H9 (cell line): ENCODE data around the gene PRR35. TPM values are rescaled to one million over a fixed set of nuclear protein-coding genes. Genes with fewer than 3 reads are reported as not detected.

Experiments
- DNase-seq: peaks from one replicate; pipeline ENCODE4 v3.0.0-alpha.2; 2017
- H2AFZ ChIP-seq: one replicate; pipeline ENCODE4 v1.6.1; 2013; ENCODE audit warnings: mild to moderate bottlenecking, low read length, control low read depth, moderate library complexity
- H2AK5ac ChIP-seq: 2 replicates; pipeline ENCODE4 v1.6.1; 2013; ENCODE audit warnings: low read length, control low read depth, mixed read lengths; ENCODE audit not compliant: insufficient read length
- H2BK120ac ChIP-seq: one replicate; pipeline ENCODE4 v1.6.1; 2013; ENCODE audit warnings: low read depth, mild to moderate bottlenecking, low read length, control low read depth, inconsistent platforms; ENCODE audit not compliant: poor library complexity, severe bottlenecking
- H2BK12ac ChIP-seq: 2 replicates; pipeline ENCODE4 v1.6.1; 2013; ENCODE audit warnings: low read length, control low read depth, mixed read lengths, low read depth; ENCODE audit not compliant: insufficient read length
- H2BK15ac ChIP-seq: 2 replicates; pipeline ENCODE4 v1.6.1; 2013; ENCODE audit warnings: low read depth, low read length, control low read depth
- H2BK20ac ChIP-seq: one replicate; pipeline ENCODE4 v1.6.1; 2013; ENCODE audit warnings: low read depth, mild to moderate bottlenecking, low read length, control low read depth, inconsistent platforms; ENCODE audit not compliant: poor library complexity, severe bottlenecking
- H2BK5ac ChIP-seq: 2 replicates; pipeline ENCODE4 v1.6.1; 2013; ENCODE audit warnings: low read length, control low read depth, mixed read lengths; ENCODE audit not compliant: insufficient read length
- H3K14ac ChIP-seq: 2 replicates; pipeline ENCODE4 v1.6.1; 2013; ENCODE audit warnings: low read length, control low read depth; ENCODE audit not compliant: insufficient read depth
- H3K18ac ChIP-seq: 2 replicates; pipeline ENCODE4 v1.6.1; 2013; ENCODE audit warnings: low read depth, mild to moderate bottlenecking, mixed read lengths, low read length, control low read depth; ENCODE audit not compliant: insufficient read length
- H3K23ac ChIP-seq: 2 replicates; pipeline ENCODE4 v1.6.1; 2013; ENCODE audit warnings: low read length, control low read depth, mixed read lengths, low read depth; ENCODE audit not compliant: insufficient read length
- H3K23me2 ChIP-seq: 2 replicates; pipeline ENCODE4 v1.6.1; 2013; ENCODE audit warnings: low read depth, mild to moderate bottlenecking, mixed read lengths, low read length, control low read depth; ENCODE audit not compliant: insufficient read length, poor library complexity, severe bottlenecking
- H3K27ac ChIP-seq: 2 replicates; pipeline ENCODE4 v1.5.1; 2013; ENCODE audit warnings: low read length, control low read depth, mixed read lengths, low read depth; ENCODE audit not compliant: insufficient read length
- H3K27me3 ChIP-seq: 2 replicates; pipeline ENCODE4 v1.6.1; 2013; ENCODE audit warnings: low read length, control low read depth, inconsistent platforms; ENCODE audit not compliant: insufficient read depth
- H3K4ac ChIP-seq: 2 replicates; pipeline ENCODE4 v1.6.1; 2013; ENCODE audit warnings: low read depth, mild to moderate bottlenecking, control low read depth, inconsistent platforms, low read length, moderate library complexity
- H3K4me1 ChIP-seq: 2 replicates; pipeline ENCODE4 v1.6.1; 2013; ENCODE audit warnings: low read length, control low read depth, inconsistent platforms; ENCODE audit not compliant: insufficient read depth
- H3K4me2 ChIP-seq: 2 replicates; pipeline ENCODE4 v1.6.1; 2013; ENCODE audit warnings: low read length, control low read depth, mixed read lengths; ENCODE audit not compliant: insufficient read length, insufficient read depth
- H3K56ac ChIP-seq: 2 replicates; pipeline ENCODE4 v1.6.1; 2013; ENCODE audit warnings: low read depth, mild to moderate bottlenecking, mixed read lengths, low read length, control low read depth; ENCODE audit not compliant: insufficient read length
- H3K79me1 ChIP-seq: 2 replicates; pipeline ENCODE4 v1.6.1; 2013; ENCODE audit warnings: low read depth, mild to moderate bottlenecking, moderate library complexity, low read length, control low read depth, inconsistent platforms; ENCODE audit not compliant: insufficient read depth, poor library complexity, severe bottlenecking
- H3K79me2 ChIP-seq: 2 replicates; pipeline ENCODE4 v1.6.1; 2013; ENCODE audit warnings: low read length, control low read depth, inconsistent platforms; ENCODE audit not compliant: insufficient read depth
- H3K9ac ChIP-seq: 2 replicates; pipeline ENCODE4 v1.6.1; 2013; ENCODE audit warnings: low read length, control low read depth, mixed read lengths; ENCODE audit not compliant: insufficient read length; ENCODE audit errors: extremely low read depth
- H3K9me3 ChIP-seq: one replicate; pipeline ENCODE4 v1.6.1; 2013; ENCODE audit warnings: low read depth, low read length, inconsistent platforms; ENCODE audit not compliant: control insufficient read depth
- H3T11ph ChIP-seq: one replicate; pipeline ENCODE4 v1.6.1; 2013; ENCODE audit warnings: mild to moderate bottlenecking, low read length, control low read depth, inconsistent platforms
- H4K20me1 ChIP-seq: one replicate; pipeline ENCODE4 v1.6.1; 2013; ENCODE audit not compliant: control insufficient read depth, insufficient read length, insufficient read depth
- H4K5ac ChIP-seq: 2 replicates; pipeline ENCODE4 v1.6.1; 2013; ENCODE audit warnings: low read depth, mild to moderate bottlenecking, mixed read lengths, low read length, control low read depth; ENCODE audit not compliant: insufficient read length
- H4K8ac ChIP-seq: replicated peaks from 2 replicates; pipeline ENCODE4 v1.6.1; 2013; ENCODE audit warnings: low read length, control low read depth, mixed read lengths, low read depth; ENCODE audit not compliant: insufficient read length
- H4K91ac ChIP-seq: 2 replicates; pipeline ENCODE4 v1.6.1; 2013; ENCODE audit warnings: low read depth, mild to moderate bottlenecking, moderate library complexity, mixed read lengths, low read length, control low read depth; ENCODE audit not compliant: insufficient read length
- H3K27ac Mint-ChIP-seq, 3 experiments: 2 replicates in 2 of 3; 3 replicates in 1 of 3; pipeline ENCODE4 v1.8.0; 2020 to 2021; ENCODE audit warnings: mixed read lengths in 3 of 3, mild to moderate bottlenecking in 1 of 3, moderate library complexity in 1 of 3
- H3K27me3 Mint-ChIP-seq: 2 replicates; pipeline ENCODE4 v1.8.0; 2021; ENCODE audit warnings: low read depth, mild to moderate bottlenecking, moderate library complexity, mixed read lengths
- H3K36me3 Mint-ChIP-seq, 3 experiments: 2 replicates in 2 of 3; 3 replicates in 1 of 3; pipeline ENCODE4 v1.8.0; 2020 to 2021; ENCODE audit warnings: low read depth in 3 of 3, mixed read lengths in 3 of 3; ENCODE audit not compliant: insufficient read depth in 1 of 3
- H3K4me1 Mint-ChIP-seq, 2 experiments: 2 replicates each; pipeline ENCODE4 v1.8.0; 2020; ENCODE audit warnings: mixed read lengths in 2 of 2
- H3K4me3 Mint-ChIP-seq, 2 experiments: 2 replicates in 1 of 2; 3 replicates in 1 of 2; pipeline ENCODE4 v1.8.0; 2020 to 2021; ENCODE audit warnings: mild to moderate bottlenecking in 2 of 2, mixed read lengths in 2 of 2, moderate library complexity in 1 of 2
- H3K9me3 Mint-ChIP-seq, 2 experiments: 2 replicates in 1 of 2; 3 replicates in 1 of 2; pipeline ENCODE4 v1.8.0; 2020; ENCODE audit warnings: mild to moderate bottlenecking in 2 of 2, mixed read lengths in 2 of 2, moderate library complexity in 1 of 2
- CTCF ChIP-seq: fragments of 200-600 bp; sonication (generic); conservative IDR thresholded peaks from 3 replicates; pipeline ENCODE4 v1.8.0; 2021; ENCODE audit warnings: antibody characterized with exemption, mild to moderate bottlenecking
- WGBS: extraction: QIAGEN DNeasy Blood & Tissue Kit; methylation state at CpG from one replicate; pipeline ENCODE4 v1.1.7; 2013; ENCODE audit warnings: missing lambda C conversion rate, low lambda C conversion rate, mixed read lengths; ENCODE audit not compliant: insufficient read length; ENCODE audit errors: extremely low coverage; 5-methylcytosine and 5-hydroxymethylcytosine counted together
- total RNA-seq: library from RNA; stranded (reverse); gene quantifications from 2 replicates; pipeline ENCODE4 v1.2.1, GENCODE V29; 2021

Gene PRR35
- total RNA-seq, 1 experiment from 2014 or later, result 0.33 TPM

DNA sequence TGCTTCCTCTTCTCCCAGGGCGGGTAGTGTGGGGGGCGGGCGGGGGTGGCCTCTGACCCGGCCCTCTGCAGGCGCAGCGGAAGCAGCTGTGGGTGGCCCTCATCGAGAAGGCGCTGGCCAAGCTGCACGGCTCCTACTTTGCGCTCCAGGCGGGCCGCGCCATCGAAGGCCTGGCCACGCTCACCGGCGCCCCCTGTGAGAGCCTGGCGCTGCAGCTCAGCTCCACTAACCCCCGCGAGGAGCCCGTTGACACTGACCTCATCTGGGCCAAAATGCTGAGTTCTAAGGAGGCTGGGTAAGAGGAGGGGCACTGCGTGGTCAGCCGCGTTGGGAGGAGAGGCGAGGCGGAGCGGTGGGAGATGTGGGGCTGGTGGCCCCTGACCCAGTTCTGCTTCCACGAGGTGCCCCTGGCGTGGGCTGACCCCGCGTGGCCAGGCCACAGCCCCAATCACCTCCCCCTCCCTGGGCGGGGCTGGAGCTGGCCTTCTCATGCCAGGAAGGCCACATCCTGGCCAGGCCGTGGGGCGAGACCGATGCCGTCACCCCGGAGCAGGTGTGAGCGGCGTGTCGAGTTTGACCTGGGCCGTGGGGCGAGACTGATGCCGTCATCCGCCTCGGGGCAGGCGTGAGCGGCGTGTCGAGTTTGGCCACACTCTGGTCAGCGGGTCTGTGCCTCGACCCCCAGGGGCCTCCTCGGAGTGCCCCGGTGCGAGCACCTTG lies 10.5 kb upstream of the PRR35 start:
- H3K4me2 ChIP-seq, result no peak overlapping the region
- H2BK120ac ChIP-seq, result no peak overlapping the region
- no peak overlapping the region for H2AFZ ChIP-seq
- H2BK12ac ChIP-seq, result no peak overlapping the region
- Mint-ChIP-seq H3K36me3 (peaks cover 0 to 8% (median 2%) of the 10 kb centered on the region in 3 experiments; a peak in 3 of 7 replicates), H3K9me3 (no peaks in the 10 kb centered on the region), H3K27ac (no peak overlapping the region; a peak in 1 of 7 replicates), H3K4me1 (no peaks in the 10 kb centered on the region), H3K4me3 (no peak overlapping the region), H3K27me3 (no peaks in the 10 kb centered on the region)
- peak; percentile 72 for DNase-seq
- H3K4me1 ChIP-seq, result no peaks in the 10 kb centered on the region
- no peak overlapping the region for H3K27ac ChIP-seq
- no peak overlapping the region for H3K56ac ChIP-seq
- H2BK5ac ChIP-seq, result no peak overlapping the region
- H3K23me2 ChIP-seq, result no peaks in the 10 kb centered on the region
- H3K79me1 ChIP-seq, result no peaks in the 10 kb centered on the region
- H3K14ac ChIP-seq, result no peak overlapping the region
- H3K4ac ChIP-seq, result no peak overlapping the region
- H4K8ac ChIP-seq, result no peak overlapping the region
- H3K23ac ChIP-seq, result no peak overlapping the region
- H2AK5ac ChIP-seq, result no peak overlapping the region
- no peaks in the 10 kb centered on the region for H3K79me2 ChIP-seq
- H4K20me1 ChIP-seq, result no peaks in the 10 kb centered on the region
- H3K9me3 ChIP-seq, result no peaks in the 10 kb centered on the region
- no peak overlapping the region for H3K9ac ChIP-seq
- no peaks in the 10 kb centered on the region for H3K27me3 ChIP-seq
- peak; percentile 70 for TF ChIP-seq CTCF
- H4K91ac ChIP-seq, result no peak overlapping the region
- no peak overlapping the region for H2BK20ac ChIP-seq
- no peak overlapping the region for H3T11ph ChIP-seq
- H2BK15ac ChIP-seq, result no peak overlapping the region
- H4K5ac ChIP-seq, result no peak overlapping the region
- WGBS, result no CpG with 5 or more reads among the region's 54 CpGs
- no peak overlapping the region for H3K18ac ChIP-seq
